HepG2 (cell line): ENCODE results near the gene TFEB. TPM values are rescaled to one million over a fixed set of nuclear protein-coding genes. Genes with fewer than 3 reads are reported as not detected.

ENCODE experiments used
- ATAC-seq: fragments of 200-7000 bp; cut with Tn5 transposase; 3 replicates; pipeline ENCODE4 v1.9.1; 2020; ENCODE audit warnings: mild to moderate bottlenecking, moderate library complexity
- BruUV-seq: library from RNA; stranded (reverse); fragments of 400-500 nt; replicated peaks from 2 replicates; lab custom pipeline; 2021; lab: Mats Ljungman, UMichigan
- CTCF ChIA-PET: fragments of 300-600 bp; formaldehyde crosslinking; extraction: SDS; loops from one replicate; lab custom pipeline; 2021; ENCODE audit warnings: low total read pairs, inconsistent platforms, low intra/inter-chr PET ratio; lab: Yijun Ruan, JAX
- POLR2A ChIA-PET: fragments of 350-600 bp; sonication (Branson Sonifier 250); formaldehyde crosslinking; loops from one replicate; lab custom pipeline; 2020; ENCODE audit warnings: antibody characterized with exemption, inconsistent platforms; lab: Yijun Ruan, JAX
- DNase-seq: peaks from one replicate; pipeline ENCODE4 v3.0.0-alpha.2; 2015; ENCODE audit warnings: low spot score
- FAIRE-seq: peaks from 3 replicates; lab custom pipeline; 2011; peaks lifted over from hg19 to GRCh38; lab: Jason Lieb, UNC
- H2AFZ ChIP-seq: one replicate; pipeline ENCODE4 v1.6.1; 2011; ENCODE audit warnings: low read length, inconsistent platforms
- H3K27ac ChIP-seq: fragments of 300-600 bp; 3 replicates; pipeline ENCODE4 v1.8.0; 2011; ENCODE audit warnings: mixed run types, mild to moderate bottlenecking, mixed read lengths, low read length, inconsistent platforms; ENCODE audit not compliant: insufficient read depth; ENCODE audit errors: extremely low read length
- H3K27me3 ChIP-seq, 2 experiments: fragments of 200-600 bp in 1 of 2; 2 replicates in 1 of 2; 3 replicates in 1 of 2; pipeline versions ENCODE4 v1.6.0 to v1.8.0; 2011; ENCODE audit warnings: low read length in 2 of 2, mild to moderate bottlenecking in 2 of 2, moderate library complexity in 2 of 2, inconsistent platforms in 1 of 2; ENCODE audit not compliant: insufficient read depth in 2 of 2, control insufficient read depth in 1 of 2
- H3K36me3 ChIP-seq, 2 experiments: fragments of 200-600 bp in 1 of 2; replicated peaks in 1 of 2; 2 replicates in 1 of 2; 3 replicates in 1 of 2; pipeline versions ENCODE4 v1.5.1 to v1.8.0; 2011; ENCODE audit warnings: low read length in 2 of 2, inconsistent platforms in 1 of 2; ENCODE audit not compliant: insufficient read depth in 2 of 2, control insufficient read depth in 1 of 2
- H3K4me1 ChIP-seq: 2 replicates; pipeline ENCODE4 v1.5.1; 2012; ENCODE audit warnings: low read length, inconsistent platforms; ENCODE audit not compliant: insufficient read depth
- H3K4me2 ChIP-seq: 2 replicates; pipeline ENCODE4 v1.6.0; 2011; ENCODE audit warnings: low read depth, low read length, inconsistent platforms
- H3K4me3 ChIP-seq, 3 experiments: fragments of 200-600 bp in 1 of 3; sonication (generic), shearing (Covaris generic) in 1 of 3; replicated peaks in 1 of 3; 2 replicates each; pipeline ENCODE4 v1.5.1; 2011 to 2016; ENCODE audit warnings: low read length in 3 of 3, inconsistent platforms in 2 of 3, low read depth in 2 of 3, mild to moderate bottlenecking in 2 of 3, control low read depth in 1 of 3, mixed read lengths in 1 of 3; ENCODE audit not compliant: insufficient read depth in 1 of 3
- H3K79me2 ChIP-seq: one replicate; pipeline ENCODE4 v1.6.1; 2011; ENCODE audit warnings: low read length, inconsistent platforms; ENCODE audit not compliant: insufficient read depth
- H3K9ac ChIP-seq: 2 replicates; pipeline ENCODE4 v1.6.0; 2011; ENCODE audit warnings: mild to moderate bottlenecking, low read depth, low read length, inconsistent platforms; ENCODE audit not compliant: insufficient read depth
- H3K9me3 ChIP-seq: 2 replicates; pipeline ENCODE4 v1.5.1; 2012; ENCODE audit warnings: mild to moderate bottlenecking, low read length
- H4K20me1 ChIP-seq: 2 replicates; pipeline ENCODE4 v1.6.0; 2011; ENCODE audit warnings: inconsistent platforms, mild to moderate bottlenecking, low read length, moderate library complexity; ENCODE audit not compliant: insufficient read depth
- HMGA1 ChIP-seq: sonication (generic); formaldehyde crosslinking; conservative IDR thresholded peaks from 2 replicates; pipeline ENCODE4 v1.4.0; 2020; ENCODE audit warnings: missing genetic modification reagents
- HNRNPL ChIP-seq: fragments of 200-400 bp; formaldehyde crosslinking; IDR thresholded peaks from 2 replicates; pipeline ENCODE4 v1.6.1; 2017; ENCODE audit warnings: mild to moderate bottlenecking, low read depth, low read length
- RORA ChIP-seq: sonication (generic); formaldehyde crosslinking; IDR thresholded peaks from 2 replicates; pipeline ENCODE4 v1.5.0; 2020; ENCODE audit warnings: mild to moderate bottlenecking, missing genetic modification reagents, moderate library complexity
- SKI ChIP-seq: fragments of 450-650 bp; IDR thresholded peaks from one replicate; pipeline ENCODE4 v1.6.1; 2018; ENCODE audit warnings: mild to moderate bottlenecking; ENCODE audit not compliant: partially characterized antibody
- SRSF4 ChIP-seq: fragments of 200-400 bp; formaldehyde crosslinking; IDR thresholded peaks from one replicate; pipeline ENCODE4 v1.6.1; 2018; ENCODE audit warnings: mild to moderate bottlenecking, low read depth, low read length, moderate library complexity; ENCODE audit not compliant: poor library complexity, severe bottlenecking
- XRCC5 ChIP-seq: fragments of 200-400 bp; formaldehyde crosslinking; optimal IDR thresholded peaks from 2 replicates; pipeline ENCODE3; 2017; ENCODE audit warnings: mild to moderate bottlenecking, low read length
- ZFP1 ChIP-seq: IDR thresholded peaks from 2 replicates; pipeline ENCODE4 v1.6.1; 2016
- ZFP36 ChIP-seq: fragments of 150-350 bp; IDR thresholded peaks from 2 replicates; pipeline ENCODE4 v1.6.1; 2018; ENCODE audit warnings: borderline replicate concordance, low read length, low read depth; ENCODE audit not compliant: partially characterized antibody
- ZNF790 ChIP-seq: sonication (generic); formaldehyde crosslinking; IDR thresholded peaks from 2 replicates; pipeline ENCODE4 v1.8.0; 2022; ENCODE audit warnings: missing genetic modification reagents, mild to moderate bottlenecking, borderline replicate concordance
- WGBS: methylation state at CpG from one replicate; pipeline ENCODE4 v1.1.6; 2017; ENCODE audit warnings: low lambda C conversion rate; 5-methylcytosine and 5-hydroxymethylcytosine counted together
- in situ Hi-C: cut with HindIII; loops from 2 replicates; pipeline ENCODE4 v1.10.0; 2017; ENCODE audit warnings: low pct_unique_long_range_greater_than_20kb; ENCODE audit not compliant: extremely low pct_ligation_motif_present
- intact Hi-C: fragments of 100-400 bp; cut with micrococcal nuclease; formaldehyde crosslinking; loops from one replicate; pipeline ENCODE4 v1.10.0; 2022; ENCODE audit not compliant: unreplicated experiment
- polyA plus RNA-seq, 8 experiments: library from polyadenylated mRNA; depleted of rRNA in 3 of 8; stranded (reverse) in 7 of 8; unstranded in 1 of 8; fragments of >200 nt; fragmentation: Illumina TruSeq in 4 of 8; extraction: Trizol in 4 of 8; gene quantifications; 2 replicates each; pipeline versions ENCODE4 v1.2.1 to v1.2.3, GENCODE V29; 2011 to 2016; ENCODE audit warnings: low read depth in 4 of 8, missing spikeins in 1 of 8, mixed read lengths in 1 of 8; ENCODE audit not compliant: insufficient read depth in 1 of 8
- total RNA-seq, 5 experiments: library from RNA; depleted of rRNA; stranded (reverse); fragments of >200 nt; fragmentation: Illumina TruSeq; extraction: Trizol; gene quantifications; 2 replicates each; pipeline ENCODE4 v1.2.3, GENCODE V29; 2016; ENCODE audit warnings: low read depth in 1 of 5

TFEB gene
- total and polyA plus RNA-seq, 2 of the 13 experiments (the other 11 are each of a cell fraction or from before 2014, with no cell fraction given): 13.3 to 18.7 TPM

DNA sequence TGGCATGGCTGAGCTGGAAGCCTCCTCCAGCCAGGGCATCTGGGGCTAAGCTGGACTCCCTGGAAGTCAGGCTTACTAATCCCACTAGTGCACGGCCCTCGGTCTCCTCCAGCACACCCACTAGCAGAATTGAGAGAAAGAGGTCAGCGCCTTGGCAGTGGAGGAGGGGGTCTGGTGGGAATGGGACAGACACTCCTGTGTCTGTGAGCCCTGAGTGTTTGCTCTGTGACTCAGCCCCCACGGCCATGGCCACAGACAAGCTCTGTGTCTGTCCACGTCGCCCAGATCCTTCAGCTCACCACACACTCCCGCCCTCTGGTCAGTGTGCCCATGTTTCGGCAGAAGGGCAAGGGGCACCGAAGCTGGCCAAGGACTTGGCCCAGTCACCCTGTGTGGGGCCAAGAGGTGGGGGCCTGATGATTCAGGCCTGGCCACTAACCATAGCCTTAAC lies 88.3 kb downstream of the TFEB start:
- Histone ChIP-seq H4K20me1 (no peaks in the 10 kb centered on the region), H3K4me3 (no peak overlapping the region), H3K27ac (no peak overlapping the region), H3K4me1 (peaks cover 43% of the 10 kb centered on the region), H3K4me2 (no peak overlapping the region), H3K36me3 (no peaks in the 10 kb centered on the region), H2AFZ (no peak overlapping the region), H3K27me3 (peaks cover 0 to 43% of the 10 kb centered on the region in 2 experiments; a peak in 4 of 5 replicates), H3K79me2 (no peaks in the 10 kb centered on the region), H3K9ac (no peak overlapping the region), H3K9me3 (no peaks in the 10 kb centered on the region)
- CTCF ChIA-PET: no interaction called here
- POLR2A ChIA-PET: no interaction called here
- FAIRE-seq: no peak
- in situ Hi-C loops (no loop called here), intact Hi-C loops (no loop called here)
- BruUV-seq: no TSS peak
- DNase-seq: no peak
- WGBS: 9% methylated on average over 7 of the region's 9 CpGs
- TF ChIP-seq HNRNPL (peak; percentile 86), SKI (peak; percentile 27), ZNF790 (no peak), HMGA1 (CRISPR knock-in tag) (no peak), ZFP1 (CRISPR knock-in tag) (no peak)
- no peak for ATAC-seq

DNA sequence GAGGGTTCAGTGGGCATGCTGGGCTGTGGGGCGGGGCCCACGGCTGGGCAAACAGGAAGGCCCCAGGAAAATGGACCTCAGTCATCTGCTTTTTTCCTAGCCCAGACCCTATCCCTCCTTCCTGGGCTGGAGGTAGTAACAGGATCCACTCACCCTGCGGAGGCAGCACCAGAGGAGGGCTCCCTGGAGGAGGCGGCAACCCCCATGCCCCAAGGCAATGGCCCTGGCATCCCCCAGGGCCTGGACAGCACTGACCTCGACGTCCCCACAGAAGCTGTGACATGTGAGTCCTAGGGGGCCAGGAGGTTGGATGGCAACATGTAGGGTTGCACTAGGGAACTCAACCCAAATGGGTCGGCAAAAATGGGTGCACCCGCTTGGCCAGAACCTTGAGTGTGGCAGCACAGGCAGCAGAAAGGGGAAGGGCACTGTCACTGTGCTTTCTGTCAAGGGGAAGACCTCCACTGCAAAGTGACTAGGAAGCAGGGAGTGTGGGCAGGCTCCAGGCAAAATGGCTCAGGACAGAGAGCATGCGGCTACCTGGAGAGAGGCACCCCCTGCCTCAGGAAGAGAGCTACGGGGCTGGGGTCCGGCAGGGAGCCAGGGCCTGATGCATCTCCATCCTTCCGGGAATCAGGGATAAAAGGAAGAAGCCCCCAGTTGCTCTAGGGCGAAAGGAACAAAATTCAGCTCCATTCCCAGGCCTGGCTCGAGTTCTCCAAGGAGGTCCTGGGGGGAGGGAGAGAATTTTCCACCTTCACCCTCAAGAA lies 89.2 kb downstream of the TFEB start:
- Histone ChIP-seq H3K4me1 (peaks cover 43% of the 10 kb centered on the region), H3K27ac (no peak overlapping the region), H3K9me3 (no peaks in the 10 kb centered on the region), H3K79me2 (no peaks in the 10 kb centered on the region), H4K20me1 (no peaks in the 10 kb centered on the region), H3K4me3 (no peak overlapping the region), H3K9ac (no peak overlapping the region), H2AFZ (no peak overlapping the region), H3K4me2 (no peak overlapping the region), H3K27me3 (peaks cover 0 to 51% of the 10 kb centered on the region in 2 experiments; a peak in 4 of 5 replicates), H3K36me3 (no peaks in the 10 kb centered on the region)
- TF ChIP-seq RORA (CRISPR knock-in tag) (no peak), XRCC5 (peak; percentile 24), SRSF4 (no peak), ZFP36 (peak; percentile 13)
- no TSS peak for BruUV-seq
- no peak for ATAC-seq
- intact Hi-C loops (no loop called here), in situ Hi-C loops (no loop called here)
- CTCF ChIA-PET: no interaction called here
- POLR2A ChIA-PET: no interaction called here
- WGBS: 59% methylated on average over 11 of the region's 14 CpGs
- FAIRE-seq: no peak
- DNase-seq: no peak
